RPMI8226 (cell line): ENCODE data around the gene HOXC9.
A peak's percentile ranks its signal among the peaks of the same experiment; 100 is the strongest.

Experiments used
- DNase-seq: peaks from one replicate; pipeline ENCODE4 v3.0.0-alpha.2; 2015

HOXC9 gene

DNA sequence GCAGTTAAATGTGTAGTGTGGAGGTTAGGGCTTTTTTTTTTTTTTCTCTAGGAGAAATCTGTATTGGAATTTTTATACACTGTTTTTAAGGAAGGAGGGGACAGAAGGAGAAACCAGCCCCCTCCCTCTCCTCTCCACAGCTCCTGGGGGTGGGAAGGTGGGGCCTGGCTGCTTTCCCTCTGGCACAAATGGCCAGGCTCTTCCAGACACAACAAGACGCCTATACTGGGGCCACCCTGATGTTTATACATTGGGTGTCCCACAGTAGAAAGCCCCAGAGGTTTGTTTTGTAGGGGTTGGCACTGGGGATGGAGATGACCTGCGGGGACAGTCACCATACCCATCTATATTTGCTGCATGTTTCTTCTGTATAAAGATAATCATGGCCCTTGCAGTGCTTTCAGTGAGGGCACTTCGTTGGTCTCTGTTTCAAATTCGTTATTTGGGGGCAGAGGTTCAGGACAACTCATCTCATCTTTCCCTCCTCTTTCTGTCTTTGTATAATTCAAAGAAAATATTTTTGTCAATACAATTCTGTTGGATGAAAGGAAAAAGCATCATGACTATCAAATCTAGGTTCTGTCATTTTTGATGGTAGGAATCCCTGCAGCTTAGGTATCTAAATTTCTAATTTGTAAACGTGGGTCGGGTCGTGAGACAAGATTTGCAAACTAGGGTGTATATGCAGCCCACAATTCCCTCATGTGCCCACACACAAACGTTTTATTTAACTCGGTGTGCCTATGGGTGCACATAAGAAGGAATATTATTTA is 23.0 kb upstream of the HOXC9 start:
- DNase-seq, result no peak

DNA sequence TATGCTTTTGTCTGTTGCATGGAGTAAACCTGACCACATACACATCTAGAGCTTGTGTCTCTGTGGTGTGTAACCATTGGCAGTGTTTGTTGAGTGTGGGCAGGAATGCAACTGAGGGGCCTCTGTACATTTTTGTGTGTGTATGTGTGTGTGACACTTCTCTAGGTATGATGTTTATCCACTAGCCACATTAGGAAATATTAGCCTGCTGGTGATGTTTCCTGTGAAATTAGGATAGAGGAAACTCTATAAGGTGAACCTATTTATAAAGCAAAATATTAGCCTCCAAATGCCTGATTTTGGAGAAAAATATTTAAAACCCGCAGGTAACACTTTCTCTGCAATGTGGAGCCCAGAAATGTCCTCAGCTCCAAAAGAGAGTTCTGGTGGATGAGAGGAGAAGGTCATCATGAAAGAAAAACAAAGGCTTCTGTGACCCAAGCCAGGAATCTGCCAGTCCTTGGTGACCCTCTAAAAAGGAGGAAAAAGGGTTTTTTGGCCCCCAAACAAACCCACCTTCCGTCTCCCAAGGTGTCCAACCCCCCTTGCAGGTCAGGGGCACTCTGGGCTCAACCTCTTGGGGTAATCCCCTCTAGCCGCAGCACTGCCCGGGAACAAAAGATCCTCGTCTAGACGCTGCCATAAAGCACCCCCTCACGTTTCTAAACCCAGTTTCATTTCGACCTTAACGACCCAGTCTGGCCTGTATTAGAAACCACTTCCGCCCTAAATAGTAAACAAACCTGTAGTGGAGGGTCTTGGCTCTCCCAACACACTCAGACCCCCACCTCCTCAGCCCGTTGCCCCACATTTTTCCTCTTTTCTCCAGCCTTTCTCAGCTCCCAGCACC is 22.1 kb upstream of the HOXC9 start:
- no peak for DNase-seq

DNA sequence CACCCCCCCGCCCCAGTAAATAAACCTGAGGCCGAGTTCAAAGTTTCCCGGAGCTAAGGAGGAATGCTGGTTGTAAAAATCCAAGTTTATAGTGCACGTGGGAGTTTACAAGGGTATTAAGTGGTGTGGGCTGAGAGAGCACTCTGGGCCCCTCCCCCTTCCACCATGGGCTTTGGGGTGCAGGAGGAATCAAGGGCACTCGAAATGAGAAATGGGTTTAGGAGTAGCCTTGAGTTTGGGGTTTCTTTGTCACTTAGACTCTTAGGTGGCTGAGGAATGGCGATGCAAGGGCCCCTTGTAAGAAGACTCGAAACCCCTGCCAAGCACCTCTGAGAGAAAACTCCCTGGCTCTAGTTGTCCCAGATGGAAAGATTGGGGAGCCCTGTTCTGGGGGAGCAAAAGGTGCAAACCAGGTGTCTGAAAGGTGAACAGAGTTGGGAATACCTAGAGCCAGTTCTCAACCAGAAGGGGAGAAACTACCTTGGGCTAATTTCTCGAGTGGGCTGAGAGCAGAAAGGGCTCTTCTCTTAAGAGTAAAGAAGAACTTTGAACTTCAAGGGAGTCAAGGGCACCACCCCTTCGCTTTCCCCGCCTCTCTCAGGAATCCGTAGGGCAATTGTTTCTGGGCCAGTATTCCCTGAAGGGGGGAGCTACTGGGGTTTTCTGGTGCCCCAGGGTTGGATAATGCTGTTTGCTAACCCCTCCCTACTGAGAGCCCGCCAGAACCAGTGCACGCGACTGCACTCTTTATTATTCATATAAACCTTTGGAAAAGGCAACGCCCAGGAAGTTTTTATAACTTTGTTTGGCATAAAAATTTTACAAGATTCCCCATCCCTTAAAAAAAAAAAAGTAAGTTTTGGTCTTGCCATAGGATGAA is 21.2 kb upstream of the HOXC9 start:
- no peak for DNase-seq

DNA sequence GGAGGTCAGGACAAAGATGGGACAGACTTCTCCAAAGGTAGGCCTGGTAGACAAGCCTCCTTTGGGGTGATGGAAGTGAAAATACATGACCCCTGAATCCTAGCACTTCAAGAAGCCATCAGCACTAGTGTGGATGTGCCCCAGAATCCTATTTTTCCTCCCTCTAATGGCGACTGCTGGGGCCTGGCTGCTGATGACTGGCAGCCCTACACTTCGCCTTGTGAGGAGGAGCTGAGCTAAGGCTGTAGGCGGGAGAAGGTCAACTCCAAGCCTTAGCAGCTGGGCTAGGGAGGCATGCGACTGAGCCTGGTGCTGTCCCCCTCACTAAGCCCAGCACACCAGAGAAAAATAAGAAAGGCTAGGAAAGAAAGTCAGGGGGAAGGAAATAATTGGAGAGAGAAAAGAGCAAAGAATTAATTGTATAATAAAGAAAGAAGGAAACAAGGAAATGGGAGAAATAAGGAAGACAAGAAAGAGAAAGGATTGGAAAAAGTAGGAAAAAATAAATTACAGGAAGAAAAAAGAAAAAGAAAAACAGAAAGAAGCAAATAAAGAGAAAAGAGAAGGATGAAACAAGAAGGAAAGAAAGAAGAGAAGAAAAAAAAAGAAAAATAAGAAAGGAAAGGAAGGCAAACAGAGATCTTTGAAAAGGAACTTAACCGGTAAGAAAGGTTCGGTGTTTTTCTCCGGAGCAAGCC is 19.7 kb upstream of the HOXC9 start:
- no peak for DNase-seq

DNA sequence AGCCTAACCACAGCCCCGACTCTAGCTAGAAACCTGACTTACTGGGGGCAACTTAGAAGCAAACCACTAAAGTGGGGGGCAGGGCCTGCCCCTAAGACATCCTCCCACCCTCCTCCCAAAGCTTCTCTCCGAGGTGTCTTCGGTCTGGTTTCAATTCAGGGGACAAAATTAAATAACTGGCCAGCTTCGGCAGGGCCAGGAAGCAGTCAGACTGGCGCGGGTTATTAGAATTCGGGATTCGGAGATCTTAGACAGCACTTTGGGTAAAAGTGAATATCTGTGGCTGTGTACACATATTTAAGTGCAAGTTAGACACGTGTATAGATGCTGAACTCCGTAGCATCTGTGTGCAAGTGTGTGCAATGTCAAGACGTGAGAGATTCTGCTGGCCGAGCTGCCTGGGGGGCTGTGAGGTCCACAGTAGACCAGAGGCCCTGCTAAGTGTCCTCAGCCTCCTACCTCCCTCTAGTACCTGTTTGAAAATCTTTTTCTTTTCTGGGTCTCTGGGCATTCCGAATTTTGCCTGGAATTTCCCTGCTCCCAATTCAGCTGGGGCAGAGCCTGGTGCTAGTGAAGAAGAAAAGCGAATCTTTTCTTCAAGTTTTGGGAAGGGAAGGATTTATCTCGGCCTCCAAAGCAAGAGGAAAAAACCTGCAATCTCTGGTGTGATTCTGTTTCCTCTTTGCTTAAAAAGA is 19.0 kb upstream of the HOXC9 start:
- no peak for DNase-seq

DNA sequence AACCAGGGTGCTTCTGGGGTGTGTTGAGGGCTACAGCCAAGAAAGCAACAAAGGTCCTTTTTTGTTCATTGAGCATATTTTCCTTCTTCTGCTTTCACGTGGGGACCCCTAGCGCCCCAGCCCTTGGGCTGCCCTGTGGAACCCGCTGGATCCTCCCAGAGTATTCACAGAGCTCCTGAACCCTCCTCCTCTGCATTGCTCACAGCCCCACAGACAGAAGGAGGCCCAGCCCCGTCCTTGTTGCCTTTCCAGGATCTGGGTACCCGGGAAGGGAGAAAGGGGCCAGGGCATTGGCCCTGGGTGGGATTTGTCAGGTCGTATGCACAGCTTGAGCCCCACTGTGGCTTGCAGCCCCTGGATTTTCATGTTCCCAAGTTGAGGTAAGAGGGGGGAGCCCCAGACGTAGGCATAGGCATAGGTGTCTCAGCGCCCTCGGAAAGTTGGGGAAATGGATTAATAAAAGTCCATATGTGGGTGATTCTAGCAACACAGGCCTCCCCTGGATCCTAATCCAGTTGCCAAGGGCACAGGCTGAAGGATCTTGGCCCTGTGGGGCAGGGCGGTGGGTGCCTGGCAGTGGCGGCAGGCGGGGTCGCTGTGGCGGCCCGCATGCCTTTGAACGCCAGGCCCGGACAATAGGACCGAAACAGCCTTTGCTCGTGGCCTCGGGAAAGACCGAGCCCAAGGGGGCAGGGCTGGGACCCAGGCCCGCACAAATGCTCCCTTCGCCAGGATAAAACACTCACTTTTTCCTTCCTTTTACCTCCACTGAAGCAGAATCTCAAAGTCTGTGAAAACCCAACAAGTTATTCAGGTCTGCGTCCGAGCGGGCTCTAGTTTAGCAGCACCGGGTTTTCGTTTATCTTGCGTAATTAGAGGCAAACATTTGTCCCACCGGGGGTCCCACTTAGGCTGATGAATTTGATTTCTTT is 18.1 kb upstream of the HOXC9 start:
- no peak for DNase-seq

DNA sequence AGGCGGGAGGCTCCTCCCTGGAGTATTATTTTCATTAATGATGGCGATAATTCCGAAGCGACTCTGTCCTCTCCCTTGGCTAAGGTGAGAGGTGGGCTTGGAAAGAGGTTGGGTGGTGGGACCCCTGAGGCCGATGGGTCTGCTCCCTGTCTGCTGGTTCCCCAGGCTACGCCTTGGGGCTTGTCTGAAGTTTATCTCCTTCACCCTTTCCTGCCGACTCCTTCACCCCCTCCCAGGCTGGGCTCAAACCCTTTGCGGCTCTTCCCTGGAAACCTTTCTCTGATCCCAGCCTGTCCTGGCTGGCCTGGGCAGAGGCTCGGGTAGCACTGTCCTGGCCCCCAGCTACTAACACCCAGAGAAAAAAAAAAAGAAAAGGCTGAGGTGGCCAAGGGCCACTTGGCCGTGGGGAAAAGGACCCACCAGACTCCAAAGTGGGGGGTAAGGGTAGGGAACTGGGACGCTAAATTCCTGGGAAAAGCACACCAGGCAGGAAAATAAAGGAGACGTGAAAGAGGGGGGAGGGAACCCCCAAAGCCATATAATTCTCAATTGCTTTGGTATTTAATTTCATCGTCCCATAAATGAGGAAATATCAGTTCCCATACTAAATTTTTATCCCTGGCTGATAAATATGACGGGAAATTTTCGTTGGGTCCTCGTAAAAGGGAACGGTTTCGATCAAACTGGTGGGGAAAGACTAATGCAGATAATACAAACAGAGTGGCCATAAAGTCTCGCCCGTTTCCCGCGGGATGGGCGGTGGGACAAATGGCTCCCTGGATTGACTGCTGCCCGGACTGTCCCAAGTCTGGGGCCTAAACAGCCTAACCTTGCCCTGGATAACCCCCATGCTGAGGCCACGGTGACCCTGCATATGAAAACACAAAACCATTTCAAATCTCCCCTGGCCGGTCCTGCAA is 17.1 kb upstream of the HOXC9 start:
- DNase-seq, result no peak

DNA sequence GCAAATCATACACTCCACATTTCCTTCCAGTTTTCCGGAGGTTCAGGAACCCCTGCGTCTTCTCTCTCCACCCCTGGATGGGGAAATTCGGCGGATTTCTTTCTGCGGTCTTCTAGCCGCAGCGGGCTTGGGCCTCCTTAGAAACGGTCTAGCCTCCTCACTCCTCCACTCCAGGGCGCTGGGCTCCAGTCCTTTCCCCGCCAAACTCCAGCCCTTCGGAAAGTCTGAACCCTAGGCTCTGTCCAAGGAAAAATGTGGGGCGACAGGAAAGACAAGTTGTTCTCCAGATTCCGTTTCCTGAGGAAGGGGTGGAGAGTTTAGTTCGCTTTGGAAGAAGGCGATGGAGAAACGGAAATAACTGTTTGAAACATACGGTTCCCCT is 16.4 kb upstream of the HOXC9 start:
- no peak for DNase-seq

DNA sequence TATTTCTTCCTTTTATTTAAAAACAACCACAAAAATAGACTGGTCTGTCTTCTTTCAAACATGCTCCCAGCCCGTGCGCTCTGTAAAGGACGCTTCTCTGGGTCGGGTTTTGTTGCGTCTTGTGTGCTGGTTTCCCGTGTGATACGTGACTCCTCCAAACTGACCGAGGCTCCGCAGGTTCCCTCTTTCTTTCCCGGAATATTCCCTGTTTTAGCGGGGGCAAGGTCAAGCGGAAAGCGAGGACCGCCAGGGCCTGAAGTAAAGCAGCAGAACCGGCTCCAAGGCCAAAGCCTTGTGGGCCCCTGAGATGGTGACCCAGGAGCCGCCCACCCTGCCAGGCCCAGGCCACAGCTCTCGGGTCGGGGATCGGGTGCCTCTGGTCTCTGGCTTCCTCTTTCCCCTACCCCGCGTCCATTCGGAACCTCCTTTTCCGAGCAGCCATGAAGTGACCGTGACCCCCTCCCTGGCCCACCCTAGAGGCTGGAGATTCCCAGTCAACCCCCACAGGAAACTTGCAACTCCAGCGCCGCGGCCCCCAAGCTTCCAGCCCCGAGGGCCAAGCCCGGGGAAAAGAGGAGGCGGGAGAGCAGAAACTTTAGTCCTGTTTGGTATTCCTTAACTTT is 15.9 kb upstream of the HOXC9 start:
- DNase-seq, result no peak

DNA sequence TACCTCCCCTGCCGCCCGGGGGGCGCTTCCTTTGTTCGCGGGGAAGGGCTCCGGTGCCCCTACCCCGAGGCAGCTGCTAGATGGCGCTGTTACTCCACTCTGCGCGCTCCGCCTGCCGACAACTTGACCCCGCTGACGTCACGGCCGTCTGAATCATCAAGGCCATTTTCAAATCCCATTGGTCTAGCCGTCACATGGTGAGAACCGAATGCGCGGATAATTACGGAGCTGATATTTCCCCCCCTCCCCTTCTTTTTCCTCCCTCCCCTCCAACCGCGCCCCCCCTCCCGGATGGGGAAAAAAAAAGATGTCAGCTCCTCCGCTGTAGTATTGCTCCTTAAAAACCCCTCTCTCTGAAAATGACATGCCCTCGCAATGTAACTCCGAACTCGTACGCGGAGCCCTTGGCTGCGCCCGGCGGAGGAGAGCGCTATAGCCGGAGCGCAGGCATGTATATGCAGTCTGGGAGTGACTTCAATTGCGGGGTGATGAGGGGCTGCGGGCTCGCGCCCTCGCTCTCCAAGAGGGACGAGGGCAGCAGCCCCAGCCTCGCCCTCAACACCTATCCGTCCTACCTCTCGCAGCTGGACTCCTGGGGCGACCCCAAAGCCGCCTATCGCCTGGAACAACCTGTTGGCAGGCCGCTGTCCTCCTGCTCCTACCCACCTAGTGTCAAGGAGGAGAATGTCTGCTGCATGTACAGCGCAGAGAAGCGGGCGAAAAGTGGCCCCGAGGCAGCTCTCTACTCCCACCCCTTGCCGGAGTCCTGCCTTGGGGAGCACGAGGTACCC is 14.9 kb upstream of the HOXC9 start, which contains the start of gene HOXC10:
TSS of gene HOXC10 (plus strand) at position 246 of the 791 bp plus-strand sequence. CDS start at position 360, 114 bp downstream.
- peak; percentile 83 for DNase-seq

DNA sequence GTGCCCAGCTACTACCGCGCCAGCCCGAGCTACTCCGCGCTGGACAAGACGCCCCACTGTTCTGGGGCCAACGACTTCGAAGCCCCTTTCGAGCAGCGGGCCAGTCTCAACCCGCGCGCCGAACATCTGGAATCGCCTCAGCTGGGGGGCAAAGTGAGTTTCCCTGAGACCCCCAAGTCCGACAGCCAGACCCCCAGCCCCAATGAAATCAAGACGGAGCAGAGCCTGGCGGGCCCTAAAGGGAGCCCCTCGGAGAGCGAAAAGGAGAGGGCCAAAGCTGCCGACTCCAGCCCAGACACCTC is 14.3 kb upstream of the HOXC9 start:
- no peak for DNase-seq

DNA sequence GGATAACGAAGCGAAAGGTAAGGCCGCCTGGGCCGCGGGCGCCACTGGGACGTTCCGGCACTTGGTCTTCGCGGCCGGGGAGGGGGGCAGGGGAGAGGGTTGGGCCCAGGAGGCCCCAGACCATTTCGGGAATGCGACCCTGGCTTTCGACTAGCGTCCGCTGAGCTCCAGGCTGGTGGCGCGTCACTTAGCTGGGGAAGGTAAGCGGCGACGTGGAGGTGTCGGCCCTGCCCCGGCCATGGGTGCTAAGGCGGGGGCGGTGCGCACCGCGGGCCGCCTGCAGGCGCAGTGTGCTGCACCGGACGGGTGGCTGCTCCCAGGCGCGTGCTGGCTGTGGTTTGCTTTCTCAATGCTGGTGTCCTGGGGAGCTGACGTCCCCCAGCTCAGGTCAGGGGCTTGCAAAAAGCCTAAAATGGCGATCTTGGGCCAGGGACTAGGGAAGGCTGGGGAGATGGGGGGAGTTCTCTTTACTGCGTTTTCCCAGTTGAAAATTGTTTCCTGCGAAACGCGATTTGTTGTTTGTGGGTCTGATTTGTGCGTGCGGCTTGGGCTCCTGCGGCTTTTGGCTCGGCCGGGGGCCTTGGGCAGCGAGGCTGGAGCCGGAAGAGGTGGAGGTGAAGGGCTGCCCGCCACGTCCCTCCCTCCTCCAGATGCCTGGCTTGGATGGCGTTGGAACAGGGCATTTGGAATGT is 13.8 kb upstream of the HOXC9 start:
- DNase-seq, result no peak

DNA sequence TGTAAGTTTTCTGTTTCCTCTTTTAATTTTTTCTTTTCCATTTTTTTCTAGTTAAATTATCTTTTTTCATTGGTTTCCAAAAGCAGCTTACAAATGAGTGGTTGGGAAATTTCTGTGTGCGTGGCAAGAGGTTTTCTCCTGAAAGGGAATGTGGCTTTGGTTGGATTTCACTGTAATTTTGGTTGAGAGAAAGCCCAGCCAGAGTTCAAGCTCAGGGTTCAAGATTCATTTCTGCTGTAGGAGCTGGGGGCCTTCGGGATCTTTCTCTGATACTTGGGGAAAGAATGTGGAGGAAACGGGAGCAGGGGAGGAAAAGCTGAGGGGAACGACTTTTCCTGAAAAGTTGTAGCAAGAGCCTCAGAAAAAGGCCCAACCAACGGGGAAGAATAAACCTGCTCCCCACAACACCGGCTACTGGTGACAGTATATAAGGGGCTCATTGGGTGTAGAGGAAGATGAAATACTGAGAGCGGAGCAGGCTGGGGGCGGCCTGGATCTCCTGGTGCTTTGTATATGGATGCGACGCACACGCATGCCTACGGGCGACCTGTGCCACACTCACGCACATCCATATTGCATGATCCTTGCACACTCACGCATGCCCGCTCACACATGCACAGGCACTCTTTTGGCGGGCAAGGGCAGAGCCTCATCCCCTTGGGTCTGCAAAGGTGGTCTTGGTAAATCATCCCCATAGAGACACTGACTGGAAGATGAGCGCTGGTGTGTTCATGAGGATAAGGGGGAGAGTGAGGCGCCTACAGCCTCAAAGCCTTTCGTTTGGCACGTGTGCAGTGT is 13.1 kb upstream of the HOXC9 start:
- no peak for DNase-seq

DNA sequence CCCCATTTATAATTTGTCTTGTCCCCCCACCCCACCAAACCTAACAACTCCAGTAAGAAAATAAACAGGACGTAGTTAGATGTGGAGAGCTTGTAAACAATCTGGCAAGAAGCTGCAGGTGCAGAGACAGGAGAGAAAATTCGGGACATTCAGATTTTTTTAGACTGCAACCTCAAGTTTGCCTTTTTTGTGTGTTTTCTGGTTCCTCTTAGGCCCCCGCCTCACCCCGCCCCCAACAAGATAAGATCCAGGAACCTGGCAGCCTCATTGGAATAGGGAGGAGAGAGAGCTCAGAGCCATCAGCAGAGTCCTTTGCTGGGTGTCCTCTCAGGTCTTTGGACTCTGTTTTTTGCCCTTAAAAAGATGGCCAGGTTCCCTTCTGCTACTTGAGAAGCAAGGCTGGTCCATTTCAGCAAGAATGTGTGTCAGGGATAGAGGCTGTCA is 12.2 kb upstream of the HOXC9 start:
- DNase-seq, result no peak

DNA sequence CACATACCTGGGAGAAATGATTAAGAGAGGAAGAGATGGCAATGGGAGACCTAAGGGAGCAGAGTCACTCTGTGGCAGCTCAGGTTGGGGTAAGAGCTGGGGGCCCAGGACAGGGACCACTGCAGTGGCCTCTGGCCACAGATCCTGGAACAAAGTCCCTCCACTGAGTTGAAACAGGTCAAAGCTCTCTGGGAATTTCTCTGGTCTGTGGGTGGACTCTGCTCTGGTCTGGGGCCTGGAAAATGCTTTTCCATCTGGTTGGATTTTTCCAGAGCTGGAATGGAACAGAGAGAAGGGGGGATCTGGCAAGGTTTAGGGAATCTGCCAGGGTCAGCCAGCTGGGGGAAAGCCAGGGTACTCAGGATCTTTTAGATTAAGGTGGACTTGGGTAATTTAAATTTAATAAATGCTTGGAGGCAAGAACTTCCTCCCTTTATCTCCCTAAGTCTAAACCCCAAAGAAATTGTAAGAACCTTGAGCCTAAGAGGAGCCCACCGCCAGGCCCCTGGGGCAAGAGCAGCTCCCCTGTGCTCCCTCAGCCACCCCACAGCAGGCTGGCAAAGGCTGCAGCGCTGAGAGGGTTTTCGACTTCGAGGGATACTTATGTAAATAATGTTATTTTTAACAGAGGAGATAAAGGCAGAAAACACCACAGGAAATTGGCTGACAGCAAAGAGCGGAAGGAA is 11.3 kb upstream of the HOXC9 start:
- no peak for DNase-seq
